Keratinocyte (primary cell): ENCODE data around the gene DDX49.

ENCODE experiments used
- CTCF ChIP-seq, 3 experiments: IDR thresholded peaks in 1 of 3; conservative IDR thresholded peaks in 1 of 3; optimal IDR thresholded peaks in 1 of 3; 2 replicates in 2 of 3; 3 replicates in 1 of 3; pipeline versions ENCODE3 to v1.5.1; 2011; ENCODE audit warnings: low read length in 3 of 3, mild to moderate bottlenecking in 3 of 3, moderate library complexity in 2 of 3, control low read depth in 1 of 3, inconsistent platforms in 1 of 3; ENCODE audit not compliant: insufficient read depth in 2 of 3; ENCODE audit errors: extremely low read depth in 1 of 3
- EZH2 ChIP-seq: IDR thresholded peaks from one replicate; pipeline ENCODE4 v1.6.1; 2012; ENCODE audit warnings: inconsistent platforms, mild to moderate bottlenecking, low read length, moderate library complexity

GRCh38 chr19:18924684-18925213, 5.2 kb downstream of the DDX49 start:
- TF ChIP-seq CTCF (optimal IDR thresholded peaks at IDR 0.05 in 1 of 3, IDR thresholded peaks at IDR 0.05 in 1 of 3, conservative IDR thresholded peaks at IDR 0.05 in 1 of 3; ENCODE audit: extremely low read depth in 1 of 3, insufficient read depth in 2 of 3, low read length in 3 of 3) = no peak
- TF ChIP-seq EZH2 = no peak
